HG03558 (cell line): Measurements from ENCODE around the gene SLC15A5.

Experiments
- ATAC-seq: cut with Tn5 transposase; IDR thresholded peaks from one replicate; pipeline ENCODE4 v1.9.1; 2021; ENCODE audit warnings: moderate number of reproducible peaks; ENCODE audit not compliant: unreplicated experiment; ENCODE audit errors: extremely low read depth

Gene SLC15A5

DNA sequence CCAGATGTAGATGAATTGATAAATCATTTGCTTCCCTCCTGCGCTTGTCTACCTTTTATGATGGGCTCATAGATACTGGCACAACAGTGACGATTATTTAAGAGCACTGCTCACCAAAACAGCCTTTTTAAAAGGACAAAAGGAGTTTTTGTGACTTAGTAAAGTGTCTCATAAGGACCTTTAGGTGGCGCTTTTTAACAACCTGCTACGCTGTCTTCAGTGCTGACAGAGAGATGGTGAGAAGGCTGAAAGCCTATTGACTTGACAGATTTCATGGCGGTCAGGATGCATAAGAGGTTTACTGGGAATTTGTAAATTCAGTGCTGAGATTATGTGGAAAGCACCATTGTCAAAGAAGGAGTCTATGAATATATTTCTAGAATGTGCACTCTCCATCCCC lies 87.6 kb downstream of the SLC15A5 start:
- peak; percentile 68 for ATAC-seq

GRCh38 chr12:16187660-16188059 lies 89.8 kb downstream of the SLC15A5 start:
- no peak for ATAC-seq

DNA sequence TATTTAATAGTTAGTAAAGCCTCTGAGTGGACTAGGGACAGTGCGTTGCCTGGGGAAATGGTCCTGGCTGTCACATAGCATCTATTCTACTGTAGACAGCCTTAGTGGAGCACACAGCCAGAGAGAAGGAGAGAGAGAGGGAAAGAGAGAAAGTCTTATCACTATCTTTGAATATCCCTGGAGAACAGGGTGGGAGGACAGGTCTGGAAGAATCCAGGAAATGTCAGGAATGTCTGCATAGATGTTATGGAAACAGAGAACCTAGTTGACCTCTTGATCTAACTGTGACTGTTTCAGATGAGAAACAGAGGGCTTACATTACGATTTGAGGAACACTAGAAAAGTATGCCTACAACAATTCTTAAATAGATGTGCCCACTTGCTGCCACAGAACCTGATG lies 92.8 kb downstream of the SLC15A5 start:
- no peak for ATAC-seq

- ATAC-seq = no peak
Observed at GRCh38 chr12:16183541-16183940, 93.9 kb downstream of the SLC15A5 start.

- no peak for ATAC-seq
Observed at GRCh38 chr12:16175840-16176239, 101.6 kb downstream of the SLC15A5 start.

DNA sequence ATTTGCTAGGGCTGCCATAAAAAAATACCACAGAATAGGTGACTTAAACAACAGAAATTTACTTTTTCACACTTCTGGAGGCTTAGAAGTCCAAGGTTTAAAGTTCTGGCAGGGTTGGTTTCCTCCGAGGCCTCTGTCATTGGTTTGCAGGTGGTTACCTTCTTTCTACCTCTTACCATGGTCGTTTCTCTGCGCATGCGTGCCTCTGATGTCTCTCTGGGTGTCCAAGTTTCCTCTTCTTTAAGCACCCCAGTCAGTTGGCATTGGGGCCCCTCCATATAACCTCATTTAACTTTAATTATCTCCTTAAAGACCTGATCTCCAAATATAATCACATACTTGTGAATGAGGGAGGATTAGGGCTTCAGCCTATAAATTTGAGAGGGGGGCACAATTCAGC lies 103.2 kb downstream of the SLC15A5 start:
- no peak for ATAC-seq

- ATAC-seq = no peak
Observed at GRCh38 chr12:16171348-16171747, 106.1 kb downstream of the SLC15A5 start.

DNA sequence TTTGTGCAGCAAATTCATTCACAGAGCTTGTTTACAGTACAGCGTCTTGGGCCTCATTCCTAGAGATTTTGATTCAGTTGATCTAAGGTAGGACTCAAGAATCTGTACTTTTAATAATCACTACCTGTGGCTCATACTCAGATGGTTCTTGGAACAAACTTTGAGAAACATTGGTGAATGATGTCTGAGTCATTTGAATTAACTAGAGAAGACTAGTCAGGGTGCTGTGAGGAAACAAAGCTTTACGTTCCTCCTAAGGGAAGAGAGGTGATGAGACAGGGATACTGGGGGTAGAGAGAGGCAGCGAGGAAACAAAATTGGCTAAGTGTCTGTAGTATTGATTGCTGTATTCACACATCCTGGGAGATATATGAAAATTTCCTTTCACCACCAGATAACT lies 109.4 kb downstream of the SLC15A5 start:
- ATAC-seq = no peak

DNA sequence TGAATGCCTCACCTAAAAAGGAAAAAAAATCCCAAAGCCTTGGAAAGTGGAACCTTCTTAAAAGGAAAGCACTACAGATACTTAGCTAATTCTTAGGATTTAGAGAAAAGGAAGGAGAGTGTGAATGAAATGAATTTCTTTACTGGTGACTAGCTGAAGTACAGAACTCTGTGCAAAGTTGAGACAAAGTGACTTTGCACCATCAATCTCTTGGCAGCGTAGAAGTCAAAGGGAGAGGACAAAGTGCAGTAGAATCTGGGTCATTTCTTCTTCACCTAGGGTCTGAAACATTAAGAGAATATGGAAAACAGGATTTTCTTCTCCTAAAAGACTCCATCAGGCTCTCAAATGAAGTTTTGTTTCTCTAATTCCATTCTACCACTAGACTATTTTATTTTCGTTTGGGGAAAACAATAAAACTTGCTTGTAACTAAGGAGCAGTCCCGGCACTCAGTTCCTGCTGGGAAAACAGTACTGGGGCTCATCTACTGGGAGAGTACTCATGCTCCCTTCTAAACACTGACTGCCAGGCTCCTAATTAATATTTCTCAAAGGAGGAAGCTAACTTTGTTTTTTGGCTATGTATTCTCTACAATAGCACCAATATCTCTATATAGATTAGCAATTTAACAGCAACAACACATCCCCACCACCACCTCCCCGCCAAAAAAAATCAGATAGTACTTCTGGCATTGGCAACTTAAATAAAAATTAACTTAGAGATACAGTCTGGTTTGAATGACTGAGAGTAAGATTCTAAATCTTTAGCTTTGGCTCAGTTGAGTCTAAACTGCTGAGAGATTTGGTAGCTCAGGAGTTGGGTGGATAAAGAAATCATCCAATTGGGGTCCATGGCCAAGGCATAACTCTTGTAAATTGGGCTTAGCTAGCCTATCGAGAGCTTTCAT lies 110.7 kb downstream of the SLC15A5 start:
- no peak for ATAC-seq

DNA sequence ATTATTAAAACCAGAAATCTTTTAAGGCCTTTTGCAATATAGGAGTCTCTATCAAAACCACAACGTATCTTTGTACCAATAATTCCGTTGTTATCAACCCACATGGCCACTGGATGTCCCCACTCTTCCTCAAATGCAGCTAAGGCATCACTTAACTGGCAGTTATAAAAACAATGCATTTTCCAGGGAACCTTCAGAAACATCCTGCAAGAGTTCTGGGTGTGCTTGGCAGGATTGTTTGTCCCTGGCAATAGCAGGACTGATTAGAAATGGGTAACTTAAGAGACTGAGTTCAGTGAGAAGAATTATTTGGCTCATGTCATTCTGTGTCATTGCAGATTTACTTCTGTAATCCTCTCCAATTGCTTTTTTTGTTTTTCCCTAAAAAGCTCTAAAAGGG lies 112.0 kb downstream of the SLC15A5 start:
- no peak for ATAC-seq

DNA sequence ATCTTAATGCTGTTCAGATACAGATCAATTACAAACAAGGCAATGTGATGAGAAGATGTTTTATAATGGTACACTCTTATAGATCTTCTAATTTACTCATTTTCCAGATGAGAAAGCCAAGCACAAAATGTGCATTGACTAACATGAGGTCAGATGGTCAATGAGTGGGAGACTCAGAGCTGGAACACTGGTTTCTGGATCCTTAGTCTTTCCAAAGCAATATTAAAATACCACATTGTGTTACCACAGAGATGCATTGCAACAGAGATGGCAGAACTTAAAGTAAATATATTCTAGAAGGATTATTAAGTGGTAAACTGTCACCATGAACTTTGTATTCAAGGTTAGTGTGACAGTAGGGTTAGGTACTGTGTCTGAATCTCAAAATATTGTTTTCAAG lies 113.6 kb downstream of the SLC15A5 start:
- ATAC-seq = no peak

DNA sequence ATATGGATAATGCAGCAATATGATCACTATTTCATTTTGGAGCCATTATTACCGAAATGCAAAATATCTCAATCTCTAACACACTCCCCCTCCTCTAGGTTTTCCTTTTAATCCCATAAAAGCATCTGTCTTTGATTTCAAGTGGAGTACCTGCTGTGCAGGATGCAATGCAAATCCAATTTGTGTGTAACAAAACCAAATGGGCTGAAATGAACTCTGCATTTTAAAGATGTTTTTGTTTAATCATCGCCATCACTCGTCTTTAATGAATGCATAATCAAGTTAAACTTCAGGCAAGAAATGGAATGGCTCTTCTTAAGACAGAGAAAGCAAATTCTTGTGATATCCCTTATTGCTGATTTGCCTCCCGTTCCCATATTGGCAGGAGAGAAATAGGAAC lies 114.3 kb downstream of the SLC15A5 start:
- no peak for ATAC-seq

DNA sequence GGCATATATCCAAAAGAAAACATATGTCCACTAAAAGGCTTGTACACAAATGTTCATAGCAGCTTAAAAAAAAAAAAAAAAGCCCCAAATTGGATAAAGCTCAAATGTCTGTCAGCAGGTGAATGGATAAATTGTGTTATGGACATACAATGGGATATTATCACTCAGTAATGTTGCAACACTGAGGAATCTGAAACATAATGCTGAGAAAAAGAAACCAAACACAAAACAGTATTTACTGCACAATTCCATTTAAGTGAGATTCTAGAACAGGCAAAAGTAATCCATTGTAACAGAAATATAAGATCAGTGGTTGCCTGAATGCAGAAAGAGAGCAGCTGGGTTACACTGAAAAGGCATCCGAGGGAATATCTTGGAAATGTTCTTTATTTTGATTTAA lies 117.9 kb downstream of the SLC15A5 start:
- ATAC-seq = no peak

DNA sequence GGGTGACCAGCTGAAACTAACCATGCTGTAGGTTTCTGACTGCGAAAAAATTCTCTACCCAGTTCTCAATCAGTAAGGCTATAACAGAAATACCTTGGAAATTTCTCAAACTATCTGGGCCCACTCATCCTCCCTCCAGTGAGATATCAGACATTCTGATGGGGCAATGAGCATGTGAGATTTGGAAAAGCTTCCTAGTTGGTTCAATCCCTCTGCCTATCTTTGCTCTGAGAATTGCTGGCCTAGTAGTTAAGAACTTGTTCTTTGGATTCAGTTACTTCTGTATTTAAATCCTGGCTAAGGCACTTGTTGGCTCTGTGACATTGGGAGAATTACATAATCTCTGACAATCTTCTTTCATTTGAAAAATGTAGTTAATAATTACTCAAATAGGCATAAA lies 119.4 kb downstream of the SLC15A5 start:
- no peak for ATAC-seq

DNA sequence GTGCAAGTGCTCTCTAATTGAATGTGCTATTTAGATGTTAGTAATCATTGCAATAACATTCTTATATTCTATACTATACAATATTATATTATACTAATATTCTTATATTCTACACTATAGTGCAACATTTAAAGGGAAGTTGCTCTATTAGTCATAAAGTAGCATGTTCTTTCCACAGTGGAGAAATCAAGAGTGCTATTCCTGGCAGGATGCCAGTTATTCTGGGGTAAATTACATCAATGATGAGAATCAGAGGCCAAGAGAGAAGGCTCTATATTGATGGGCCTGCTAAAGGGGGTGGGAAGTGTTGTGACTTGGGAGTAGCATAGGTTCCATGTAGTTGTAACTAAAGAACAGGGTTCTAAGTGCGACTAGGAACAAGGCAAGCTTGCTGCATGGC lies 121.5 kb downstream of the SLC15A5 start:
- no peak for ATAC-seq

- ATAC-seq = no peak
Observed at GRCh38 chr12:16154990-16155389, 122.5 kb downstream of the SLC15A5 start.

DNA sequence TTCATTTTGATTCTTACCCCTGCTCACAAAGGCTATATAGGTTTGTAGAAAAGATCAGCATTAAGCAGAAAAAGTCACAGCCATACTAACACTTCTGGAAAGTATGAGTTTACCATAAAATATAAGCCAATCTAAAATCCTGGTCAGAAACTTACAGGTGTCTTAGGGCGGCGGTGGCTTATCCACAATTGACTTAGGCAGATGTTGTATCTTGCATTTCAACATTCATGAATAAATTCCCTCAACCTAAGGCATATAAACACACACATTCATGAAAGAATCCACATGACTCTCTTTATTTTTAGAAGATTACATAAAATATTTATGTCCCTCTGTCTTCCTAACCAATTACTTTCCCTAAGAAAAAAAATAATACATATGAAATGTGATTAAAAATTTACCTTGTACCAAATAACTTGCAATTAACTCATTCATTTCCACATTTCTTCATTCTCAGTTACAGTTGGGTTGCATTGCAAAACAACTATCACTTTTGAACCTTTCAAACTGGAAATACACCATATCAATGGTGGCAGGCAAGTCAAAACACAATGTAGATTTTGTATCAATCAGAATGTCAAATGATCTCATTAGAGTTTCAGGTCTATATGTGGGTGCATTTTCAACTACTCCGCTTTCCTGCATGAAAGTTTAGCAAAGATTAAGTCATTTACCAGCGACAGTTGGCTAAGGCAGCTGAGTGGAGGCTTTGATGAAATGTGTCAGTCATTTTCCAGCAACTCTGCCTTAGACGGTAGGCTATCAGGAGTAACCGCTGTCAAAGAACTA lies 124.4 kb downstream of the SLC15A5 start:
- ATAC-seq = no peak

GRCh38 chr12:16150276-16150675 lies 127.2 kb downstream of the SLC15A5 start:
- ATAC-seq = no peak

- ATAC-seq = no peak
Observed at GRCh38 chr12:16148938-16149337, 128.5 kb downstream of the SLC15A5 start.
